GM21723 (cell line): Measurements from ENCODE around the gene SDK2.

ENCODE experiments used
- ATAC-seq: cut with Tn5 transposase; IDR thresholded peaks from one replicate; pipeline ENCODE4 v1.9.1; 2021; ENCODE audit warnings: mild to moderate bottlenecking, moderate library complexity; ENCODE audit not compliant: unreplicated experiment

Gene SDK2

GRCh38 chr17:73634629-73635028 is 9.6 kb downstream of the SDK2 start:
- no peak for ATAC-seq

DNA sequence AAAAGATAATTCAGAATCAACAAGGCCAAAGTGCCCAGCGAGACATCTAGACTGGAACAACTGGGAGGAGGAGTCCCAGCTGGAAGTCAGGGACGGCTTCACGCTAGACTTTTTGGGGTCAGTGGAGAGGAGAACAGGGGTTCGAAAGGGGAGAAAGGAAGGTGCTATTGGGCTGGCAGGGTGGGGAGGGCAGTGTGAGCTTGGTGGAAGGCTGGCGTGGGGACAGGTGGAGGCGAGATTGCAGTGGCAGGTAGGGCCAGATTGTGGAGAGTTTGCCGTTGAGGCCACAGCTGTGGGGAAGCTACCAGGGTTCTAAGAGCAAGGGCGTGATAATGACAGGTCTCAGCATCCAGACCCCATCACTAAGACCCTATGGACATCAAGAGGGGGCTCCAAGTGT is 10.5 kb downstream of the SDK2 start:
- ATAC-seq: no peak

DNA sequence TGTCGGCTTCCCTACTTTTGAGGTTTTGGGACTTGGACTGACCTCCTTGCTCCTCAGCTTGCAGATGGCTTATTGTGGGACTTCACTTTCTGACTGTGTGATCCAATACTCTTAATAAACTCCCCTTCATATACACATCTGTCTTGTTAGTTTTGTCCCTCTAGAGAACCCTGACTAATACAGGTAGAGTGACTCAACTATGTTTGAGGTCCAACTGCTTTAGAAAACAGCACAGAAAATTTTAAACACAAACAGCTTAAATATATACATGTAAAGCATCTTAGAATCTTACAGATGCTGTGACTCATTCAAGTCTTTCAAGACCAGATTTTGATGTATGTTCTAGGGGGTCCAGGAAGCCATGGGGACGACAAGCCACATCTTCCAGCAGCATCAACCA is 11.7 kb downstream of the SDK2 start:
- no peak for ATAC-seq

GRCh38 chr17:73630965-73631595 is 13.2 kb downstream of the SDK2 start:
- ATAC-seq: no peak

DNA sequence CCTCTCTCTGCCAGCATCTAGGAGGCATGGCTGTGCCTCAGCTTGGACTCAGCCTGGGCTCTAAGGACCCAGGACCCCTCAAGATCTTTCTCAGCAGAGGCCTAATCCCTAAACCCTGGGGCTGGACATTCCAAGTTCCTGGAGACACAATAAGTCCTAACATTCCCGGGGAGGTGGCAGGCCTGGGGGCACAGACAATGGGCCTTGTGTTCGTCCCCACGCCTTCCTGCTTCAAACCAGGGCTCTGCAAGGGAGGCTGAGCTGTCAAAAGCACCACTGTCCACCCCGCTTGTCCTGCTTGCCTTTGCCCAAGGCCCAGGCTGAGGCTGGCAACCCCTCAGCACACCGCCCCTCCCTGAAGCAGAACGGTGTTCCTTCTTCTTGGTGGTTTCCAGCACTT is 13.7 kb downstream of the SDK2 start:
- no peak for ATAC-seq

- ATAC-seq: no peak
Observed at GRCh38 chr17:73628642-73629552, 15.3 kb downstream of the SDK2 start.

DNA sequence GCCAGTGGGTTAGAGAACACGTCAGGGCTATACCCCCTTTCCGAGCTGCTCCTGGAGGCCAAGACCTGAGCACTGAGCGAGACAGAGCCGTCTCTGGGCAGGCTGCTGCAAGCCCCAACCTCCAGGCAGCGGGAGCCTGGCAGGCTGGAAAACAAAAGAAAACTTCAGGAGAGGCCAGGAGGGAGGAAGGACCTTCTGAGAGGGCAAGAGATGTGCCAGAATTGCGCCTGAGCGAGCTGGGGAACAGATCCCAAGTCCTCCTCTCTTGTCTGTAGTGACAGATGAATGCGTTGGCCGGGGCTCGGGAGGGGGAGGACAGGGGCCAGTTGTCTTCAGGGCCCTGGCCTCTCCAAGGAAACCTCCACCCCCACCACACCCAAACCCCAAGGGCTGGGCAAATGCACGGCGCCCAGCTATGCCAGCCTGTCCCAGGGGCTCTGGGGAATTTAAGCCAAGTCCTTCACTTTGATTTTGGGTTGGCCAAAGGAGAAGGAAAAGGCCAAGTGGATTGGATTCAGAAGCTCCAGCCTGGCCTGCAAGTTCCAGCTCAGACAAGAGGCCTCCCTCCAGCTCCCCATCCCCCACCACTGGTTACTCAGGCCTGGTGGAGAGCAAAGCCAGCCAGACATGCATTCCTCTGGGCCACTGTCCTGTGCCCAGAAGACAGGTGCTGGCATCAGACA is 18.1 kb downstream of the SDK2 start:
- ATAC-seq: no peak

- no peak for ATAC-seq
Observed at GRCh38 chr17:73625006-73625405, 19.2 kb downstream of the SDK2 start.

GRCh38 chr17:73624496-73624988 is 19.7 kb downstream of the SDK2 start:
- no peak for ATAC-seq

GRCh38 chr17:73623818-73624217 is 20.4 kb downstream of the SDK2 start:
- ATAC-seq: no peak

- no peak for ATAC-seq
Observed at GRCh38 chr17:73623247-73623646, 21.0 kb downstream of the SDK2 start.

GRCh38 chr17:73622381-73622780 is 21.9 kb downstream of the SDK2 start:
- ATAC-seq: no peak

GRCh38 chr17:73621685-73622084 is 22.6 kb downstream of the SDK2 start:
- ATAC-seq: no peak

DNA sequence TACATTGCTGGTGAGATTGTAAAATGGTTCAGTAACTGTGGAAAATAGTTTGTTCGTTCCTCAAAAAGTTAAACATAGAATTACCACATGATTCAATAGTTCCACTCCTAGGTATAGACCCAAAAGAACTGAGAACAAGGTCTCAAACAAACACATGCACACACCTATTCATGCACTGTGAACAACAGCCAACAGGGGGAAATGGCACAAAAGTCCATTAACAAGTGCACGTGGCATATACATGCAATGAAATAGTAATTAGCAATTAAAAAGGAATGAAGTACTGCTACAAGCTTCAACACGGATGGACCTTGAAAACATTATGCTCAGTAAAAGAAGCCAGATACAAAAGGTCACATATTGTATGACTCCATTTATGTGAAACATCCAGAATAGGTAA is 23.8 kb downstream of the SDK2 start:
- ATAC-seq: no peak

- ATAC-seq: no peak
Observed at GRCh38 chr17:73617501-73617900, 26.7 kb downstream of the SDK2 start.

- ATAC-seq: no peak
Observed at GRCh38 chr17:73616873-73617404, 27.3 kb downstream of the SDK2 start.

DNA sequence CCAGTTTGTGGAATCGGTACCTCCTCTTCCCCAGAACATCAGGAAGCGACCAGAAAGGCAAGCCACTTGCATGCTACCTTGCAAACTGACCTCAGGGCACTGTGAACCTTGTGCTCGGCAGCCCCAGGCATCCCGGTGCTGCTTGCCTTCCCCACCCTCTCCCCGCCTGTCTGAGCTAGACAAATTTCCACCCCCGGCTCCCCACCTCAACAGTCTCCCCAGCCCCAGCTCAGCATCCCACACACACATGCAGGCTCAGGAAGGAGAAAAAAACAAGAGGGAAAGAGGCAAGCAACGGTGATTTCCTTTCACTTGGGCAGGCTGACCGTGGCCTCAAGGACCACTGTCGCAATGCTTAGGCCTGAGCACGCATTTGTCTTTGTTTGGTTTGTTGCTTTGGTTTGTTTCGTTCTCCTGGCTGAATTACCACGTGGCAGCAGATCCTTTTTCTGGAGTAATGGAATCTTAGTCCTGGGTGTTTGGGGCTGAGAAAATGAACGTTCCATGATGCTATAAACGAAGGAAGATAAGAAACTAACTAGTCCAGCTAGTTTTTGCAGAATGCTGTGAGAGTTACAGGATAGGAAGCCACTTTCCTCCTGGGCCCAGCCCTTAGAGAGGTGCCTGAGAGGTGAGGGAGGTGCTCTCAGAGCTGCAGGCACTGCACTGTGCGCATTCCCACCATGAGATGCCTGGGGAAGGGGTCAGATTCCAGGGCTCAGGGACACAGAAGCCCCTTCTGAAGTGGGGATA is 27.9 kb downstream of the SDK2 start:
- no peak for ATAC-seq

DNA sequence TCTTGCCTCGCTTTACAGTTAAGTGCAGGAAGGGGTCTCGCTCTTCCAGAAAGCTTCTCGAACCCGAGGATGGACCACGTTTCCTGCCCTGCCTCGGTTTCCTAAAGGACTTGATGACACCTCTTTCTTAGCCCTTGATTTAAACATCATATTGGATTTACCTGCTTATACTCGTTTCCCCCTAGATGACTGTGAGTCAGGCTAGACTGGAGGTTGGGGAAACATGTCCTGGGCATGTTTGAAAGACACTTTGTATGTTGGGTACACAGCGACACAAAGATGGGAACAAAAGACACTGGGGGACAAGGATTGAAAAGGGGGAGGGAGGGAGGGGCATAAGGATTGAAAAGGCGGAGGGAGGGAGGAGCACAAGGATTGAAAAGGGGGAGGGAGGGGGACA is 30.0 kb downstream of the SDK2 start:
- no peak for ATAC-seq

DNA sequence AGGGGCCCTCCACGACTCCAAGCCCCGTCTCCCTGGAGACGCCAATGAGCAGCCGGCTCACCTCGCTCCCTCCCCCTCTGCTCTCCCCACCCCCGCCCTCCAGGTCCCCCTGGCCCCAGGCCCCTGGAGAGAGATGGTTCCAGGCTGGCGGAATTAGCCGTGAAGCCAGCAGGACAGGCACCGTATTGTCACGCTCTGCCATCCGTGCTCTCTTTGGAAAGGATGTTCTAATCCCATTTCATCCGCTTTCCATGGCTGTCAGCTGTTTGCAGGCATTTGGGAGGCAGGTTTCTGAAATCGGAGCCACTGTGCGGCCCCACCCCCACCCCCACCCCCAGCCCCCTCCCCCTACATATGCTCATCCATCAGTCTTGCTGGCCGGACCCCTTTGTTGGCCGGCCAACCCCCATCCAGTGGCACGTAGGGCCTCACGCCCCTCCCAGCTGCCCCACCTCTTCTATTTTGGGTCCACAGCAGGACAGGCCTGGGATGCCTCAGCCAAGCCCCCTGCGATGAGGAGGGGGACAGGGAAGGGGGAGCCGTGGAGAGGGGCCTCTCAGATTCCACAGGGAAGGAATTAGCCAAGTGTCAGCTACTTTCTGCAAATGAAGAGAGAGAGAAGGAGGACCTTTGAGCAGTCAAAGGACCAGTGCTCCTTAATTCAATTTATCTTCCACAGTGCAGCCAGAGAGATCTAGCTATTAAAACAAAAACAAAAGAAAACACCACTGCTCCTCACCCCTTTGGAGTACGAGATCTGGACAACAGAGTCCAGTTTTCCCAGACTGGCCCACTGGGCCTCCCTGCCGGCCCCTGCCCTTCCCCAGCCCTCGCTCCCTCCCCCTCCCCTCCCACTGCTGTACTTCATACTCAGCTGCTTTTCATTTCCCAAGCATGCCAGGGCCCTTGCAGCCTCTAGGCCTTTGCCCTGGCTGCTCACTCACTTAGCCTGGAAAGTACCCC is 30.7 kb downstream of the SDK2 start:
- no peak for ATAC-seq
